Neural cell (in vitro differentiated cells): ENCODE measurements around the gene SYT1. TPM values are rescaled to one million over a fixed set of nuclear protein-coding genes. Genes with fewer than 3 reads are reported as not detected.

Experiments
- H2AFZ ChIP-seq: fragments of 200-600, 300-800 bp; sonication (generic), shearing (Covaris generic); 2 replicates; pipeline ENCODE4 v1.6.0; 2014; ENCODE audit warnings: low read depth, mild to moderate bottlenecking, antibody characterized with exemption, low read length, moderate library complexity
- H3F3A ChIP-seq: fragments of 200-600 bp; shearing (Covaris generic); 2 replicates; pipeline ENCODE4 v1.6.1; 2016; ENCODE audit warnings: mild to moderate bottlenecking, moderate library complexity, mixed read lengths, antibody characterized with exemption, low read length; ENCODE audit not compliant: insufficient read depth, poor library complexity, severe bottlenecking
- H3K27ac ChIP-seq: fragments of 200-600, 300-800 bp; sonication (generic), shearing (Covaris generic); 2 replicates; pipeline ENCODE4 v1.5.1; 2014; ENCODE audit warnings: mild to moderate bottlenecking, low read length, moderate library complexity
- H3K27me3 ChIP-seq: fragments of 300-800, 200-600 bp; sonication (generic), shearing (Covaris generic); 2 replicates; pipeline ENCODE4 v1.6.0; 2014; ENCODE audit warnings: mild to moderate bottlenecking, low read depth, low read length, moderate library complexity; ENCODE audit not compliant: insufficient read depth
- H3K36me3 ChIP-seq: fragments of 300-800, 200-600 bp; sonication (generic), shearing (Covaris generic); 2 replicates; pipeline ENCODE4 v1.5.1; 2014; ENCODE audit warnings: mild to moderate bottlenecking, antibody characterized with exemption, low read length, moderate library complexity; ENCODE audit not compliant: insufficient read depth
- H3K4me2 ChIP-seq: fragments of 300-800, 200-600 bp; sonication (generic), shearing (Covaris generic); 2 replicates; pipeline ENCODE4 v1.6.0; 2014; ENCODE audit warnings: mild to moderate bottlenecking, low read length
- H3K4me3 ChIP-seq: fragments of 300-800, 200-600 bp; sonication (generic), shearing (Covaris generic); 2 replicates; pipeline ENCODE4 v1.5.1; 2014; ENCODE audit warnings: mild to moderate bottlenecking, low read length, moderate library complexity
- H3K79me2 ChIP-seq: fragments of 200-600 bp; shearing (Covaris generic); replicated peaks from 2 replicates; pipeline ENCODE4 v1.6.0; 2014; ENCODE audit warnings: mild to moderate bottlenecking, low read length, moderate library complexity; ENCODE audit not compliant: insufficient read depth
- H3K9ac ChIP-seq: fragments of 300-800, 200-600 bp; sonication (generic), shearing (Covaris generic); 2 replicates; pipeline ENCODE4 v1.6.1; 2016; ENCODE audit warnings: mild to moderate bottlenecking, low read length, mixed read lengths
- H3K9me2 ChIP-seq: fragments of 200-600 bp; shearing (Covaris generic); 2 replicates; pipeline ENCODE4 v1.6.1; 2016; ENCODE audit warnings: mild to moderate bottlenecking, low read length, mixed read lengths; ENCODE audit not compliant: insufficient read depth
- H3K9me3 ChIP-seq: fragments of 200-600, 300-800 bp; sonication (generic), shearing (Covaris generic); 2 replicates; pipeline ENCODE4 v1.6.1; 2016; ENCODE audit warnings: mild to moderate bottlenecking, mixed run types, low read length, moderate library complexity, mixed read lengths
- H4K20me1 ChIP-seq: fragments of 200-600 bp; shearing (Covaris generic); 2 replicates; pipeline ENCODE4 v1.6.1; 2016; ENCODE audit warnings: mild to moderate bottlenecking, mixed run types; ENCODE audit not compliant: insufficient read depth
- EP300 ChIP-seq: fragments of 450-650 bp; conservative IDR thresholded peaks from 2 replicates; pipeline ENCODE4 v1.6.1; 2014; ENCODE audit warnings: antibody characterized with exemption, mild to moderate bottlenecking, moderate library complexity; ENCODE audit not compliant: poor library complexity, severe bottlenecking
- EZH2 ChIP-seq: fragments of 200-600, 300-800 bp; shearing (Covaris generic), sonication (generic); IDR thresholded peaks from 2 replicates; pipeline ENCODE4 v1.6.1; 2014; ENCODE audit warnings: antibody characterized with exemption, low read length, borderline replicate concordance, mild to moderate bottlenecking; ENCODE audit not compliant: insufficient read depth, poor library complexity, severe bottlenecking
- MXI1 ChIP-seq: fragments of 450-650 bp; conservative IDR thresholded peaks from 2 replicates; pipeline ENCODE4 v1.6.1; 2014; ENCODE audit warnings: antibody characterized with exemption, mild to moderate bottlenecking; ENCODE audit not compliant: poor library complexity, severe bottlenecking
- POLR2AphosphoS5 ChIP-seq: IDR thresholded peaks from 2 replicates; pipeline ENCODE4 v1.6.1; 2012
- RAD21 ChIP-seq: fragments of 450-650 bp; conservative IDR thresholded peaks from 2 replicates; pipeline ENCODE4 v1.6.1; 2014; ENCODE audit warnings: antibody characterized with exemption, mild to moderate bottlenecking, moderate library complexity
- SMC3 ChIP-seq: fragments of 450-650 bp; conservative IDR thresholded peaks from 2 replicates; pipeline ENCODE4 v1.6.1; 2014; ENCODE audit warnings: antibody characterized with exemption, mild to moderate bottlenecking, moderate library complexity; ENCODE audit not compliant: poor library complexity
- TAF1 ChIP-seq: IDR thresholded peaks from 2 replicates; pipeline ENCODE4 v1.6.1; 2012; ENCODE audit warnings: low read depth
- polyA plus RNA-seq: library from polyadenylated mRNA; depleted of rRNA; stranded (reverse); fragments of >200 nt; gene quantifications from 2 replicates; pipeline ENCODE4 v1.2.3, GENCODE V29; 2014
- TF ChIP-seq, protein P1 (sequence below): IDR thresholded peaks from 2 replicates; pipeline ENCODE4 v1.6.1; 2012; ENCODE audit warnings: borderline replicate concordance
- TF ChIP-seq, protein P2 (sequence below): fragments of 450-650 bp; IDR thresholded peaks from 2 replicates; pipeline ENCODE4 v1.5.1; 2014; ENCODE audit warnings: antibody characterized with exemption, mild to moderate bottlenecking, moderate library complexity; ENCODE audit not compliant: poor library complexity, severe bottlenecking

SYT1 gene
- polyA plus RNA-seq, 1 donor from 2014 or later = 103 TPM

DNA sequence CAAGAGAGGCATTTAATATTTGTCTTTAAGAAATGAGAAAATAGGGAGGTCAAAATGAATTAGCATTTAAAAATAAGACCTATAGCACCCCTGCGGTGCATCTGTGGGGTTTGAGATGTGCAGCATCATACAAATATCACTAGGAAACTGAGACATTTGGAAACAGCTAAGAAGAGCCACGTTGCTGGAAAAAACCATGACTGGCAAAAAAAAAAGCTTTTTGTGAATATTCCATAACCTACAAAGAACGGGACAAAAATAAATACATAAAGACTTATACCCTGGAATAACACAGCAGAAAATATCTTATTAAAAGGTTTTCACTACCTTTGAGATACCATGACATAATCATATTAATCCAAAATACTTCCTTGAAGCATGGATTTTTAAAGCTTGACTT is 460.0 kb downstream of the SYT1 start:
- no peak overlapping the region for H3K4me3 ChIP-seq
- H3K9me3 ChIP-seq = no peaks in the 10 kb centered on the region
- no peaks in the 10 kb centered on the region for H3K79me2 ChIP-seq
- H3K4me2 ChIP-seq = no peak overlapping the region
- H3K27me3 ChIP-seq = no peaks in the 10 kb centered on the region
- no peaks in the 10 kb centered on the region for H4K20me1 ChIP-seq
- no peak overlapping the region for H3K27ac ChIP-seq
- no peak overlapping the region for H3K9ac ChIP-seq
- no peaks in the 10 kb centered on the region for H3F3A ChIP-seq
- H3K9me2 ChIP-seq = no peaks in the 10 kb centered on the region
- TF ChIP-seq POLR2AphosphoS5 (no peak), EZH2 (no peak), SMC3 (no peak), EP300 (no peak), RAD21 (no peak), TAF1 (no peak)
- TF ChIP-seq, protein P1, sequence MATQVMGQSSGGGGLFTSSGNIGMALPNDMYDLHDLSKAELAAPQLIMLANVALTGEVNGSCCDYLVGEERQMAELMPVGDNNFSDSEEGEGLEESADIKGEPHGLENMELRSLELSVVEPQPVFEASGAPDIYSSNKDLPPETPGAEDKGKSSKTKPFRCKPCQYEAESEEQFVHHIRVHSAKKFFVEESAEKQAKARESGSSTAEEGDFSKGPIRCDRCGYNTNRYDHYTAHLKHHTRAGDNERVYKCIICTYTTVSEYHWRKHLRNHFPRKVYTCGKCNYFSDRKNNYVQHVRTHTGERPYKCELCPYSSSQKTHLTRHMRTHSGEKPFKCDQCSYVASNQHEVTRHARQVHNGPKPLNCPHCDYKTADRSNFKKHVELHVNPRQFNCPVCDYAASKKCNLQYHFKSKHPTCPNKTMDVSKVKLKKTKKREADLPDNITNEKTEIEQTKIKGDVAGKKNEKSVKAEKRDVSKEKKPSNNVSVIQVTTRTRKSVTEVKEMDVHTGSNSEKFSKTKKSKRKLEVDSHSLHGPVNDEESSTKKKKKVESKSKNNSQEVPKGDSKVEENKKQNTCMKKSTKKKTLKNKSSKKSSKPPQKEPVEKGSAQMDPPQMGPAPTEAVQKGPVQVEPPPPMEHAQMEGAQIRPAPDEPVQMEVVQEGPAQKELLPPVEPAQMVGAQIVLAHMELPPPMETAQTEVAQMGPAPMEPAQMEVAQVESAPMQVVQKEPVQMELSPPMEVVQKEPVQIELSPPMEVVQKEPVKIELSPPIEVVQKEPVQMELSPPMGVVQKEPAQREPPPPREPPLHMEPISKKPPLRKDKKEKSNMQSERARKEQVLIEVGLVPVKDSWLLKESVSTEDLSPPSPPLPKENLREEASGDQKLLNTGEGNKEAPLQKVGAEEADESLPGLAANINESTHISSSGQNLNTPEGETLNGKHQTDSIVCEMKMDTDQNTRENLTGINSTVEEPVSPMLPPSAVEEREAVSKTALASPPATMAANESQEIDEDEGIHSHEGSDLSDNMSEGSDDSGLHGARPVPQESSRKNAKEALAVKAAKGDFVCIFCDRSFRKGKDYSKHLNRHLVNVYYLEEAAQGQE = no peak
- TF ChIP-seq, protein P2, sequence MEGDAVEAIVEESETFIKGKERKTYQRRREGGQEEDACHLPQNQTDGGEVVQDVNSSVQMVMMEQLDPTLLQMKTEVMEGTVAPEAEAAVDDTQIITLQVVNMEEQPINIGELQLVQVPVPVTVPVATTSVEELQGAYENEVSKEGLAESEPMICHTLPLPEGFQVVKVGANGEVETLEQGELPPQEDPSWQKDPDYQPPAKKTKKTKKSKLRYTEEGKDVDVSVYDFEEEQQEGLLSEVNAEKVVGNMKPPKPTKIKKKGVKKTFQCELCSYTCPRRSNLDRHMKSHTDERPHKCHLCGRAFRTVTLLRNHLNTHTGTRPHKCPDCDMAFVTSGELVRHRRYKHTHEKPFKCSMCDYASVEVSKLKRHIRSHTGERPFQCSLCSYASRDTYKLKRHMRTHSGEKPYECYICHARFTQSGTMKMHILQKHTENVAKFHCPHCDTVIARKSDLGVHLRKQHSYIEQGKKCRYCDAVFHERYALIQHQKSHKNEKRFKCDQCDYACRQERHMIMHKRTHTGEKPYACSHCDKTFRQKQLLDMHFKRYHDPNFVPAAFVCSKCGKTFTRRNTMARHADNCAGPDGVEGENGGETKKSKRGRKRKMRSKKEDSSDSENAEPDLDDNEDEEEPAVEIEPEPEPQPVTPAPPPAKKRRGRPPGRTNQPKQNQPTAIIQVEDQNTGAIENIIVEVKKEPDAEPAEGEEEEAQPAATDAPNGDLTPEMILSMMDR = no peak
- H2AFZ ChIP-seq = no peak overlapping the region
- H3K36me3 ChIP-seq = no peaks in the 10 kb centered on the region

DNA sequence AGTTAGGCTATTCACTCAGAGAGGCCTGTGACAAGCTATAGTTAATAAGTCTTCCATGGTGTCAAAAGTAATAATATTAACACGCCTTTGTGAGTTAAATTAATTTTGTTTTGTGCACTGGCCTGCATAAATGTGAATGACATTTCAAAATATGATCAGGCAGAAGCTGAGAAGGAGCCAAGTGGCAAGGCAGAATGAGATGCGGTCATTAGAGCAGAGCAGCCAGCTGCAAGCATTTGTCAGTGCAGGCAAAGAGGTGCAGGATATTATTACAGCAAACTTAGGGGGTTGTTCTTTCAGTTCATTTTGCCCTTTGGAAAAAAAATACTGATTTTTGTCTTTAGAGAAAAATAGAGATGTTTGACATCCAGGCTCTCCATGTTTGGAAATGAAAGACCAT is 461.6 kb downstream of the SYT1 start:
- TF ChIP-seq EZH2 (no peak), RAD21 (no peak)
- Histone ChIP-seq H3F3A (no peaks in the 10 kb centered on the region), H2AFZ (no peak overlapping the region), H3K36me3 (no peaks in the 10 kb centered on the region), H3K79me2 (no peaks in the 10 kb centered on the region), H3K9me2 (no peaks in the 10 kb centered on the region), H3K4me3 (no peak overlapping the region), H3K27me3 (no peaks in the 10 kb centered on the region), H3K9ac (no peak overlapping the region), H3K4me2 (no peak overlapping the region), H3K27ac (no peak overlapping the region), H4K20me1 (no peaks in the 10 kb centered on the region), H3K9me3 (no peaks in the 10 kb centered on the region)

DNA sequence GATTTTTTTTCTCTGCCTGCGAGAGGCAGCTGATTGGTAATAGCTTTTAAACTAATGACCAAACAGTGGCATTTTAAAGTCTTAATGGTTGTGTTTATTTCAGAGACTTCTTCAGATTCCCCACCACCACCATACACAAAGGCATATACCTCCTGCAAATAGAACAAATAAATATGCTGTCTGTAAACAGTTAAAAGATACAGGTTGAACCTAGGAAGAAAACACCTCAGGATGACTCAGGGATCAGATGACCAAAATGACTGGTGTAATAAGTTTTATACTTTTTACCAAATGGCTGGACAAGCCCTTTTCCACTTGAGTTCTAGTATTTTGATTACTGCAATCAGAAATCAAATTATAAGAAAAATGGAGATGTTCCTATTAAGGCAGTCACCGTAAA is 462.1 kb downstream of the SYT1 start:
- no peak overlapping the region for H3K27ac ChIP-seq
- H3K79me2 ChIP-seq = no peaks in the 10 kb centered on the region
- no peaks in the 10 kb centered on the region for H3K27me3 ChIP-seq

More for the DNA sequence above, 462.1 kb downstream of the SYT1 start:
- H3K9me2 ChIP-seq = no peaks in the 10 kb centered on the region
- no peaks in the 10 kb centered on the region for H4K20me1 ChIP-seq
- H3F3A ChIP-seq = no peaks in the 10 kb centered on the region
- H3K36me3 ChIP-seq = no peaks in the 10 kb centered on the region
- no peak overlapping the region for H3K4me2 ChIP-seq
- H3K4me3 ChIP-seq = no peak overlapping the region
- H2AFZ ChIP-seq = no peak overlapping the region
- no peaks in the 10 kb centered on the region for H3K9me3 ChIP-seq
- TF ChIP-seq, protein P2 = no peak
- TF ChIP-seq SMC3 (no peak), TAF1 (no peak), EZH2 (no peak), RAD21 (no peak), MXI1 (no peak), POLR2AphosphoS5 (no peak)
- TF ChIP-seq, protein P1 = no peak
- H3K9ac ChIP-seq = no peak overlapping the region
